GM23338 (cell line): ENCODE results near the gene ROS1. TPM values are rescaled to one million over a fixed set of nuclear protein-coding genes. Genes with fewer than 3 reads are reported as not detected.

Experiments
- ATAC-seq: fragments of 200-7000 bp; cut with Tn5 transposase; 3 replicates; pipeline ENCODE4 v1.9.1; 2020
- DNase-seq: peaks from one replicate; pipeline ENCODE4 v3.0.0-alpha.2; 2015; ENCODE audit warnings: low spot score
- H2AFZ ChIP-seq: fragments of 200-600 bp; sonication (generic); 2 replicates; pipeline ENCODE4 v1.8.0; 2016; ENCODE audit warnings: antibody characterized with exemption, mild to moderate bottlenecking, moderate library complexity
- H3F3A ChIP-seq: fragments of 200-600 bp; sonication (generic); replicated peaks from 2 replicates; pipeline ENCODE4 v1.8.0; 2017; ENCODE audit warnings: antibody characterized with exemption, mixed run types, low read depth
- H3K27ac ChIP-seq: fragments of 200-600 bp; sonication (generic); 2 replicates; pipeline ENCODE4 v1.6.1; 2016; ENCODE audit warnings: low read depth
- H3K27me3 ChIP-seq: fragments of 200-600 bp; sonication (generic); 2 replicates; pipeline ENCODE4 v1.8.0; 2016; ENCODE audit warnings: mild to moderate bottlenecking, mixed run types, moderate library complexity; ENCODE audit not compliant: insufficient read depth
- H3K36me3 ChIP-seq: fragments of 200-600 bp; sonication (generic); 2 replicates; pipeline ENCODE4 v1.8.0; 2016; ENCODE audit warnings: mild to moderate bottlenecking; ENCODE audit not compliant: insufficient read depth
- H3K4me1 ChIP-seq: fragments of 200-600 bp; sonication (generic); 2 replicates; pipeline ENCODE4 v1.8.0; 2016; ENCODE audit warnings: mild to moderate bottlenecking, moderate library complexity; ENCODE audit not compliant: insufficient read depth
- H3K4me2 ChIP-seq: fragments of 200-600 bp; sonication (generic); 2 replicates; pipeline ENCODE4 v1.7.1; 2017; ENCODE audit warnings: mixed run types
- H3K4me3 ChIP-seq: fragments of 200-600 bp; sonication (generic); 2 replicates; pipeline ENCODE4 v1.6.1; 2016; ENCODE audit warnings: mixed run types
- H3K79me2 ChIP-seq: fragments of 200-600 bp; sonication (generic); replicated peaks from 2 replicates; pipeline ENCODE4 v1.8.0; 2017; ENCODE audit warnings: mild to moderate bottlenecking; ENCODE audit not compliant: insufficient read depth
- H3K9me2 ChIP-seq: fragments of 200-600 bp; sonication (generic); 2 replicates; pipeline ENCODE4 v1.8.0; 2017; ENCODE audit not compliant: insufficient read depth
- H4K20me1 ChIP-seq: fragments of 200-600 bp; sonication (generic); replicated peaks from 2 replicates; pipeline ENCODE4 v1.8.0; 2017; ENCODE audit warnings: mild to moderate bottlenecking; ENCODE audit not compliant: insufficient read depth
- H3K27ac Mint-ChIP-seq: 2 replicates; pipeline ENCODE4 v1.8.0; 2020; ENCODE audit warnings: inconsistent platforms, mild to moderate bottlenecking, moderate library complexity, mixed read lengths
- H3K27me3 Mint-ChIP-seq: 3 replicates; pipeline ENCODE4 v1.8.0; 2022; ENCODE audit warnings: low read depth, mild to moderate bottlenecking, moderate library complexity, mixed read lengths, inconsistent platforms; ENCODE audit not compliant: insufficient read depth, poor library complexity
- H3K36me3 Mint-ChIP-seq: 3 replicates; pipeline ENCODE4 v1.8.0; 2021; ENCODE audit warnings: low read depth, mild to moderate bottlenecking, inconsistent platforms, moderate library complexity, mixed read lengths
- H3K4me1 Mint-ChIP-seq: 3 replicates; pipeline ENCODE4 v1.8.0; 2020; ENCODE audit warnings: mild to moderate bottlenecking, inconsistent platforms, mixed read lengths
- H3K4me3 Mint-ChIP-seq: 3 replicates; pipeline ENCODE4 v1.8.0; 2021; ENCODE audit warnings: moderate library complexity, mild to moderate bottlenecking, inconsistent platforms, mixed read lengths
- H3K9me3 Mint-ChIP-seq: 3 replicates; pipeline ENCODE4 v1.8.0; 2020; ENCODE audit warnings: moderate library complexity, mild to moderate bottlenecking, inconsistent platforms, mixed read lengths
- CREB1 ChIP-seq: fragments of 250-450 bp; sonication (Bioruptor Pico); IDR thresholded peaks from 2 replicates; pipeline ENCODE4 v1.5.0; 2020; ENCODE audit warnings: low read depth, mild to moderate bottlenecking, moderate library complexity
- CTCF ChIP-seq, 2 experiments: fragments of 200-600 bp in 1 of 2; sonication (generic) in 1 of 2; conservative IDR thresholded peaks; 2 replicates each; pipeline versions ENCODE4 v1.5.1 to v1.6.1; 2016 to 2017; ENCODE audit warnings: antibody characterized with exemption in 2 of 2, low read depth in 2 of 2, mild to moderate bottlenecking in 2 of 2, moderate library complexity in 1 of 2
- ETS1 ChIP-seq: IDR thresholded peaks from 2 replicates; pipeline ENCODE4 v1.6.1; 2016; ENCODE audit warnings: antibody characterized with exemption
- EZH2 ChIP-seq: fragments of 200-600 bp; sonication (generic); IDR thresholded peaks from one replicate; pipeline ENCODE4 v1.8.0; 2017; ENCODE audit warnings: antibody characterized with exemption, mild to moderate bottlenecking, low read depth; ENCODE audit not compliant: unreplicated experiment
- EZH2phosphoT487 ChIP-seq: fragments of 200-600 bp; sonication (generic); IDR thresholded peaks from one replicate; pipeline ENCODE4 v1.8.1; 2018; ENCODE audit warnings: antibody characterized with exemption; ENCODE audit not compliant: unreplicated experiment
- JUNB ChIP-seq: IDR thresholded peaks from one replicate; pipeline ENCODE4 v1.6.1; 2016; ENCODE audit warnings: antibody characterized with exemption; ENCODE audit not compliant: unreplicated experiment
- NANOG ChIP-seq: IDR thresholded peaks from 2 replicates; pipeline ENCODE4 v1.6.1; 2016; ENCODE audit warnings: antibody characterized with exemption, borderline replicate concordance
- POLR2AphosphoS5 ChIP-seq: IDR thresholded peaks from 2 replicates; pipeline ENCODE4 v1.6.1; 2016; ENCODE audit warnings: antibody characterized with exemption, low read depth
- REST ChIP-seq: IDR thresholded peaks from one replicate; pipeline ENCODE4 v1.6.1; 2018; ENCODE audit warnings: antibody characterized with exemption; ENCODE audit not compliant: unreplicated experiment
- STAT1 ChIP-seq: IDR thresholded peaks from one replicate; pipeline ENCODE4 v1.6.1; 2016; ENCODE audit warnings: antibody characterized with exemption; ENCODE audit not compliant: unreplicated experiment
- ZNF114 ChIP-seq: fragments of 250-450 bp; sonication (Bioruptor Pico); IDR thresholded peaks from 2 replicates; pipeline ENCODE4 v1.5.0; 2020; ENCODE audit warnings: mild to moderate bottlenecking, moderate library complexity
- ZNF331 ChIP-seq: fragments of 250-450 bp; sonication (Bioruptor Pico); IDR thresholded peaks from 2 replicates; pipeline ENCODE4 v1.5.0; 2020; ENCODE audit warnings: low read depth, mild to moderate bottlenecking, moderate library complexity
- ZNF462 ChIP-seq: fragments of 250-450 bp; sonication (Bioruptor Pico); IDR thresholded peaks from 2 replicates; pipeline ENCODE4 v1.5.0; 2020; ENCODE audit warnings: mild to moderate bottlenecking, moderate library complexity
- polyA plus RNA-seq: library from polyadenylated mRNA; unstranded; fragments of >200 nt; fragmentation: Nextera tagmentation; extraction: Ambion mirVana; gene quantifications from 2 replicates; pipeline ENCODE4 v1.2.1, GENCODE V29; 2016
- total RNA-seq: library from RNA; depleted of rRNA; stranded (reverse); fragments of >200 nt; shearing (Covaris generic); gene quantifications from 2 replicates; pipeline ENCODE4 v1.2.3, GENCODE V29; 2014

The ROS1 gene
- total and polyA plus RNA-seq, 2 experiments from 2014 or later, result not detected

GRCh38 chr6:117290173-117290846 lies 135.4 kb downstream of the ROS1 start:
- TF ChIP-seq ZNF114 (CRISPR knock-in tag) (no peak), ZNF331 (CRISPR knock-in tag) (no peak), CREB1 (CRISPR knock-in tag) (no peak), POLR2AphosphoS5 (no peak), EZH2 (no peak), NANOG (no peak), CTCF (conservative IDR thresholded peaks at IDR 0.05; ENCODE audit: low read depth in 2 of 2) (no peak), STAT1 (no peak), ETS1 (no peak), EZH2phosphoT487 (no peak), JUNB (no peak), REST (no peak), ZNF462 (no peak)
- DNase-seq (no peak), ATAC-seq (no peak)
- no peaks in the 10 kb centered on the region for H3K79me2 ChIP-seq
- H3F3A ChIP-seq, result no peaks in the 10 kb centered on the region
- H3K27me3 ChIP-seq, result no peaks in the 10 kb centered on the region
- no peak overlapping the region for H3K4me3 ChIP-seq
- no peak overlapping the region for H2AFZ ChIP-seq
- H3K9me3 Mint-ChIP-seq, result no peaks in the 10 kb centered on the region
- H3K36me3 ChIP-seq, result no peaks in the 10 kb centered on the region
- peaks cover 2% of the 10 kb centered on the region for H3K27me3 Mint-ChIP-seq
- H3K27ac ChIP-seq, result no peak overlapping the region
- H3K4me1 ChIP-seq, result no peaks in the 10 kb centered on the region; the same call in 1 of the 2 replicates
- no peaks in the 10 kb centered on the region for H4K20me1 ChIP-seq
- no peaks in the 10 kb centered on the region for H3K9me2 ChIP-seq
- H3K36me3 Mint-ChIP-seq, result no peaks in the 10 kb centered on the region
- H3K4me2 ChIP-seq, result no peak overlapping the region
- H3K4me3 Mint-ChIP-seq, result no peak overlapping the region
- H3K27ac Mint-ChIP-seq, result no peak overlapping the region
- H3K4me1 Mint-ChIP-seq, result peaks cover 2% of the 10 kb centered on the region; the same call in 1 of the 3 replicates
